GM12892 (cell line): ENCODE data around the gene ZBTB12.

Experiments
- DNase-seq: peaks from one replicate; pipeline ENCODE4 v3.0.0; 2011; ENCODE audit not compliant: insufficient read length
- FAIRE-seq: peaks from 2 replicates; lab custom pipeline; 2011; peaks lifted over from hg19 to GRCh38; lab: Jason Lieb, UNC
- POLR2A ChIP-seq: IDR thresholded peaks from 2 replicates; pipeline ENCODE4 v1.6.1; 2011; ENCODE audit warnings: low read depth, low read length, control low read depth
- POLR2AphosphoS5 ChIP-seq: IDR thresholded peaks from 2 replicates; pipeline ENCODE4 v1.6.1; 2011; ENCODE audit warnings: low read depth, low read length, control low read depth
- TAF1 ChIP-seq: IDR thresholded peaks from 2 replicates; pipeline ENCODE4 v1.6.1; 2011; ENCODE audit warnings: low read depth, mild to moderate bottlenecking, control low read depth, low read length, borderline replicate concordance

ZBTB12 gene

DNA sequence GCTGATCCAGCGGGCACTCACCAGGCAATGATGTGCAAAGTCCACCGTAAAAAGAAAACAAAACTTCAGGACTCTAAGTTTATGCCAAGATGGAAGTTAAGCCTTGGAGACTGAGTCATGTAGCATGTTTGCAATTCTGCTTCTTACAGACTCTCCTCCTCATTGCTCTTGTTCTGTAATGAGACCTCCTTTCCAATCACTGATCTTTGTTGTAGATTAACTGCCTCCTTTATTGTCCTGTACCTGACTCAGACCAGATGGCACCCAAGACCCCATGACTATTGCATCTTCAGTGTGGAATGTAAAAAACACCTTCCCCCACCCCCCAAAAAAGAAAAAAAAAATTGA, 50.4 kb downstream of the ZBTB12 start:
- FAIRE-seq, result no peak
- DNase-seq, result no peak
- TF ChIP-seq POLR2AphosphoS5, result no peak
- TF ChIP-seq TAF1, result no peak
- no peak for TF ChIP-seq POLR2A

DNA sequence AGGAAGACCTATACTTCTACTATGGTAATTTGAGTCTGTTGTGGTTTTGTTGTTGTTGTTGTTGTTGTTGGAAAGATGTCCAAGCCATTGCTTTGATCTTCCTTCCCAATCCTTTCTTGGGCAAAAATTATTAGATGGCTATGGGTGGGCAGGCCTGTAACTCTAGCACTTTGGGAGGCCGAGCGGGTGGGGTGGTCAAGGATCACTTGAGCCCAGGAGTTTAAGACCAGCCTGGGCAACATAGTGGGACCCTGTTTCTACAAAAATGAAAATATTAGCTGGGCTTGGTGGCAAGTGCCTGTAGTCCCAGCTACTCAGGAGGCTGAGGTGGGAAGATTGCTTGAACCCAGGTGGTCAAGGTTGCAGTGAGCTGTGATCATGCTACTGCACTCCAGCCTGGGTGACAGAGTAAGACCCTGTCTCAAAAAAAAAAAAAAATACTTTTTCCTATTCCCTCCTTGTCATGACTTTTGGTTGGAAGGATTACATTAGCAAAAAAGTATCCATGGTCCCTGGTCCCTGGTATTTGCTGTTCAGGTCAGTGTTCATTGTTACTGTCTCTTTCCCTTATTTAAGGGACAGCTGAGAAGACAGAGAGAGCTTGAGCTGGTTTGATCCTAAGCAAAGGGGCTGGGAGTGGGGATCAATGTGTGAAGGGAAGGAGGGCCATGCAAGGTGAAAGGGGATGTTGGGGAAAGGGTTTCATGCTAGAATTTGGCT, 51.0 kb downstream of the ZBTB12 start:
- no peak for FAIRE-seq
- no peak for DNase-seq
- TF ChIP-seq POLR2A, result no peak
- TF ChIP-seq POLR2AphosphoS5, result no peak
- TF ChIP-seq TAF1, result no peak
